ENCODE data around the gene EDIL3. TPM values are rescaled to one million over a fixed set of nuclear protein-coding genes. Genes with fewer than 3 reads are reported as not detected.

EDIL3 gene
- total RNA-seq, 1 experiment from 2014 or later, result 0.32 TPM

- TF ChIP-seq CEBPB (IDR thresholded peaks at IDR 0.05; ENCODE audit: low read depth), result no peak
- no peak for TF ChIP-seq FOSL1 (IDR thresholded peaks at IDR 0.05; ENCODE audit: low read depth)
- TF ChIP-seq, protein P1, sequence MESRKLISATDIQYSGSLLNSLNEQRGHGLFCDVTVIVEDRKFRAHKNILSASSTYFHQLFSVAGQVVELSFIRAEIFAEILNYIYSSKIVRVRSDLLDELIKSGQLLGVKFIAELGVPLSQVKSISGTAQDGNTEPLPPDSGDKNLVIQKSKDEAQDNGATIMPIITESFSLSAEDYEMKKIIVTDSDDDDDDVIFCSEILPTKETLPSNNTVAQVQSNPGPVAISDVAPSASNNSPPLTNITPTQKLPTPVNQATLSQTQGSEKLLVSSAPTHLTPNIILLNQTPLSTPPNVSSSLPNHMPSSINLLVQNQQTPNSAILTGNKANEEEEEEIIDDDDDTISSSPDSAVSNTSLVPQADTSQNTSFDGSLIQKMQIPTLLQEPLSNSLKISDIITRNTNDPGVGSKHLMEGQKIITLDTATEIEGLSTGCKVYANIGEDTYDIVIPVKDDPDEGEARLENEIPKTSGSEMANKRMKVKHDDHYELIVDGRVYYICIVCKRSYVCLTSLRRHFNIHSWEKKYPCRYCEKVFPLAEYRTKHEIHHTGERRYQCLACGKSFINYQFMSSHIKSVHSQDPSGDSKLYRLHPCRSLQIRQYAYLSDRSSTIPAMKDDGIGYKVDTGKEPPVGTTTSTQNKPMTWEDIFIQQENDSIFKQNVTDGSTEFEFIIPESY (IDR thresholded peaks at IDR 0.05; ENCODE audit: extremely low read depth, insufficient replicate concordance, low read length), result no peak
- no peak for TF ChIP-seq EZH2phosphoT487 (IDR thresholded peaks at IDR 0.05; ENCODE audit: borderline replicate concordance)
- no peak for TF ChIP-seq CTCF (IDR thresholded peaks at IDR 0.05 in 2 of 3, conservative IDR thresholded peaks at IDR 0.05 in 1 of 3; ENCODE audit: borderline replicate concordance in 1 of 3, insufficient read depth in 1 of 3, low read depth in 2 of 3, low read length in 2 of 3)
- TF ChIP-seq RAD21 (IDR thresholded peaks at IDR 0.05; ENCODE audit: low read depth), result no peak
These were observed 458.7 kb downstream of the EDIL3 start (continued) for GRCh38 chr5:83925955-83926337.

GRCh38 chr5:83925321-83925954 lies 459.2 kb downstream of the EDIL3 start:
- ChIA-PET RAD21 (ENCODE audit: low non-redundant PET in 1 of 2, low total read pairs in 2 of 2, uncharacterized antibody in 2 of 2, unreplicated experiment in 2 of 2) (no interaction called here), POLR2A (no interaction called here), CTCF (no interaction called here)
- H3K4me2 ChIP-seq (ENCODE audit: low read length), result peak overlapping the region; percentile 30; the same call in 1 of the 2 replicates
- no peaks in the 10 kb centered on the region for H3K36me3 ChIP-seq (ENCODE audit: control insufficient read depth in 1 of 2, insufficient read depth in 2 of 2, low read length in 2 of 2)
- H2AFZ ChIP-seq (ENCODE audit: low read depth, low read length, poor library complexity, severe bottlenecking), result peak overlapping the region; percentile 36
- H3K4me3 ChIP-seq (replicated peaks in 1 of 2; ENCODE audit: low read depth in 1 of 2, low read length in 2 of 2), result no peak overlapping the region
- H3K4me1 ChIP-seq (ENCODE audit: control insufficient read depth in 1 of 2, insufficient read depth in 2 of 2, low read length in 2 of 2), result peaks cover 3 to 5% of the 10 kb centered on the region in 2 experiments; a peak in 3 of 4 replicates
- no peaks in the 10 kb centered on the region for H3K9me2 ChIP-seq (ENCODE audit: insufficient read depth)
- no peak overlapping the region for H3K27ac ChIP-seq (ENCODE audit: low read depth, low read length)
- DNase-seq (ENCODE audit: low read depth, low spot score) (peak; percentile 4), ATAC-seq (peak; percentile 78)
- BruUV-seq (replicated peaks), result no TSS peak
- no peaks in the 10 kb centered on the region for H3K27me3 ChIP-seq (ENCODE audit: insufficient read depth, low read length)
- no peak overlapping the region for H3K9ac ChIP-seq (ENCODE audit: low read length)
- H3K79me2 ChIP-seq (ENCODE audit: insufficient read depth, low read length), result no peaks in the 10 kb centered on the region
- no peak for TF ChIP-seq RAD21 (IDR thresholded peaks at IDR 0.05; ENCODE audit: low read depth)
- no peak for TF ChIP-seq CEBPB (IDR thresholded peaks at IDR 0.05; ENCODE audit: low read depth)
- no peak for TF ChIP-seq REST (IDR thresholded peaks at IDR 0.05; ENCODE audit: low read depth)
- no peak for TF ChIP-seq FOSL1 (IDR thresholded peaks at IDR 0.05; ENCODE audit: low read depth)
- no peaks in the 10 kb centered on the region for H4K20me1 ChIP-seq (ENCODE audit: insufficient read depth)
- intact Hi-C loops (cut with micrococcal nuclease), result no loop called here
- H3K9me3 ChIP-seq (ENCODE audit: control insufficient read depth in 1 of 2, insufficient read depth in 1 of 2, low read depth in 1 of 2, low read length in 2 of 2), result no peaks in the 10 kb centered on the region

Measured in HCT116 (cell line).